Endothelial cell (in vitro differentiated cells): Measurements from ENCODE around the gene CD151. TPM values are rescaled to one million over a fixed set of nuclear protein-coding genes. Genes with fewer than 3 reads are reported as not detected.

ENCODE experiments used
- DNase-seq: peaks from one replicate; pipeline ENCODE4 v3.0.0; 2021; ENCODE audit warnings: low spot score
- H3K27ac Mint-ChIP-seq: one replicate; pipeline ENCODE4 v1.8.0; 2021; ENCODE audit warnings: mixed read lengths, inconsistent platforms; ENCODE audit not compliant: unreplicated experiment
- H3K27me3 Mint-ChIP-seq: one replicate; pipeline ENCODE4 v1.8.0; 2021; ENCODE audit warnings: mild to moderate bottlenecking, moderate library complexity, mixed read lengths, inconsistent platforms; ENCODE audit not compliant: unreplicated experiment
- H3K36me3 Mint-ChIP-seq: one replicate; pipeline ENCODE4 v1.8.0; 2021; ENCODE audit warnings: mild to moderate bottlenecking, low read depth, mixed read lengths, inconsistent platforms; ENCODE audit not compliant: unreplicated experiment
- H3K4me1 Mint-ChIP-seq: one replicate; pipeline ENCODE4 v1.8.0; 2021; ENCODE audit warnings: mild to moderate bottlenecking, mixed read lengths, inconsistent platforms; ENCODE audit not compliant: unreplicated experiment
- H3K4me3 Mint-ChIP-seq: one replicate; pipeline ENCODE4 v1.8.0; 2021; ENCODE audit warnings: mild to moderate bottlenecking, mixed read lengths, inconsistent platforms; ENCODE audit not compliant: unreplicated experiment
- H3K9me3 Mint-ChIP-seq: one replicate; pipeline ENCODE4 v1.8.0; 2021; ENCODE audit warnings: mixed read lengths, inconsistent platforms; ENCODE audit not compliant: unreplicated experiment
- CTCF ChIP-seq: fragments of 200-600 bp; sonication (generic); IDR thresholded peaks from one replicate; pipeline ENCODE4 v1.5.0; 2021; ENCODE audit warnings: antibody characterized with exemption; ENCODE audit not compliant: unreplicated experiment
- total RNA-seq: library from RNA; stranded (reverse); fragmentation: NEBNext Ultra II Directional; extraction: Animal tissue kit (Norgen Biotek cat#: 25700); gene quantifications from one replicate; pipeline ENCODE4 v1.2.1, GENCODE V29; 2021; ENCODE audit not compliant: unreplicated experiment

CD151 gene
- total RNA-seq, 1 donor from 2014 or later, result 49.6 TPM

DNA sequence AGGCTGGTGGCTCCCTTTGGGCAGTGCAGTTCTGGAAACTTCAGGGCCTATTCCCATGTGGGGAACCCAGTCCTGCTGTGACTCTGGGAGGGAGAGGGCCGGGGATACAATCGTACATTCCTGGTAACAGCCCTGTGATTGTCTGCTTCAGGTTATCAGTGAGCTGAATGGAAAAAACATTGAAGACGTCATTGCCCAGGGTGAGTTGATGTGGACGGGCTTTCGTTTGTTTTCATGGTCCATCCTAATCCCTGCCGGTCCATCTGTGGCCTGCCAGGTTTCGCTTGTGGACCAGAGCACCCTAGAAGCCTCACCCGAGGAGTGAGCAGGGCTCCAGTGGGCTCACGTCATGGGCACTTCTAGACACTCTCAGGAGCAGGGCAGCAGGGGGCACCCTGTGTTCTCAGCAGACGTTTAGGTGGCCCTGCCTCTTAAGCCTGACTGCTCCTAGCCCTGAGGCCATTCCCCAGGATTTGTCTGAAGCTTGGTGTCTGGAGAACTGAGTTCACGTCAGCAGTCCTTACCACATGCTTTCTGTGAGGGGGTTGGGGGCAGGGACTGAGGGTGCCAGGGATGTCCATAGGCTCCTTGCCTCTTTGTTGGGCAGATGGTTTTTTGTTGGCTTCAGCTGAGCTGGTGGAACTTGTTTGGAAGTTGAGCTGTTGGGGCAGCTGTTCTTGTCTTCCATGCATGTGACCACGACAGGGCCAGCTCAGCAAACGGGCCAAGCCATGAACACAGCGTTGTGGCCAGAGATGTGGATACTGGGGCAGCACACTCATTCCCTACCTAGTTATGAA lies 21.1 kb upstream of the CD151 start:
- peaks cover 14% of the 10 kb centered on the region for H3K36me3 Mint-ChIP-seq

DNA sequence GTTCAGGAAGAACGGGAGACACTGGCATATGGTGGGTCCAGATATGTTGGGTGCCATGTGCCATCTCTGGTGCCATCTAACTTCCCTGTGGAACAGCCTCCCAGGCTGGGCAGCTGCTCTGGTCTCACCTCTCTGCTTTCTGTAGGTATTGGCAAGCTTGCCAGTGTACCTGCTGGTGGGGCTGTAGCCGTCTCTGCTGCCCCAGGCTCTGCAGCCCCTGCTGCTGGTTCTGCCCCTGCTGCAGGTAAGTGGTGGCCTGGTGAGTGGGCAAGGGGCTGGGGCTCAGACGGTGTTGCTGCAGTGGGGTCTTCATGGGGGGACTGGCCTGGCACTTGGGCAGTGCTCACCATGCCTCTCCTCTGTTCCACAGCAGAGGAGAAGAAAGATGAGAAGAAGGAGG lies 20.4 kb upstream of the CD151 start:
- TF ChIP-seq CTCF, result no peak
- no peak overlapping the region for H3K27ac Mint-ChIP-seq
- H3K36me3 Mint-ChIP-seq, result peaks cover 14% of the 10 kb centered on the region
- no peak for DNase-seq
- no peaks in the 10 kb centered on the region for H3K9me3 Mint-ChIP-seq
- no peak overlapping the region for H3K4me3 Mint-ChIP-seq
- H3K4me1 Mint-ChIP-seq, result peaks cover 17% of the 10 kb centered on the region
- peaks cover 15% of the 10 kb centered on the region for H3K27me3 Mint-ChIP-seq

More for the DNA sequence above, 21.1 kb upstream of the CD151 start:
- no peak for DNase-seq
- Mint-ChIP-seq H3K9me3 (no peaks in the 10 kb centered on the region), H3K4me3 (peak overlapping the region; percentile 94), H3K27me3 (peaks cover 15% of the 10 kb centered on the region), H3K4me1 (peaks cover 17% of the 10 kb centered on the region), H3K27ac (peak overlapping the region; percentile 72)
- no peak for TF ChIP-seq CTCF

DNA sequence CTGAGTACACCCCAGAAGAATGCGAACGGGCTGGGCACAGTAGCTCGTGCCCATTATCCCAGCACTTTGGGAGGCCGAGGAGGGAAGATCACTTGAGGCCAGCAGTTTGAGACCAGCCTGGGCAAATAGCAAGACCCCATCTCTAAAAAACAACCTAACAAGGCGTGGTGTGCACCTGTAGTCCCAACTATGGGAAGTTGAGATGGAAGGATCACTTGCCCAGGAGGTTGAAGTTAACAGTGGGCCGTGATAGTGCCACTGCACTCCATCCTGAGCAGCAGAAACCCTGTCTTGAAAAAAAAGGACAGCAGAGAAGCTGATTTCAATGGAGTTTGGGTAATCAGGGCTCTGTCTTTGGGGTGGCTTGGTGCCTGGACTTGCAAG lies 19.7 kb upstream of the CD151 start:
- Mint-ChIP-seq H3K27me3 (peaks cover 15% of the 10 kb centered on the region), H3K4me3 (no peak overlapping the region), H3K4me1 (peaks cover 15% of the 10 kb centered on the region), H3K27ac (no peak overlapping the region), H3K36me3 (peaks cover 14% of the 10 kb centered on the region), H3K9me3 (no peaks in the 10 kb centered on the region)
- no peak for DNase-seq
- no peak for TF ChIP-seq CTCF

DNA sequence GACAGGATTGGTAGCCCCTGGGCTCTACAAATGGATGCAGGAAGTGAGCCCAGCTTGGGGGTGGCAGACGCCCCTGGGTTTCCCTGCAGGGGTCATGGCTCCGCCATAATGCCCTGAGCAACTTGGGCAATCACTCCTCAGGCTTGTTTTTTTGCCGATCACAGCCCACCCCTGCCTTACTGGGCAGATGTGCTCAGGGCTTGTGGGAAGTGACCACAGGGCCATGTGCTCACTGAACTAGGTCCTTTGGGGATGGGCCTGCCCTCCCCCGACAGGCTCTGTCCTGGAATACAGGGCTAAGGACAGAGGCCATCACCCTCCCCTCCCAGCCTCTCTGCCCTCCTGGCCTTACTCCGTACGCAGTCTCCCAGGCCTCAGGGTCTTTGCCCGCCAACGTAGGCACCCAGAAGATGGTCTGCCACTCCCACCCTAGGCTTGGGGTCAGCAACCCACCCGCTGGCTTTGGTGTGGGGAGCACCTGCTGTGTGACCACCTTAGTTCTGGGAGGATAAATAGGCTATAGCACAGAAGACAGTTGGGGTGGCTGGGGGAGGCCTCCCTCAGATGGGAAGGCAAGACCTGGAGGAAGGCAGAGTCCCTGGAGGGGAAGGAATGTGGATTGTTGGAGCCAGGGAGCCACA lies 19.2 kb upstream of the CD151 start:
- no peak for TF ChIP-seq CTCF
- Mint-ChIP-seq H3K36me3 (peaks cover 14% of the 10 kb centered on the region), H3K27ac (no peak overlapping the region), H3K4me3 (no peak overlapping the region), H3K4me1 (peaks cover 15% of the 10 kb centered on the region), H3K9me3 (no peaks in the 10 kb centered on the region), H3K27me3 (peaks cover 15% of the 10 kb centered on the region)
- no peak for DNase-seq
